H1 (cell line): ENCODE data around the gene CALD1. TPM values are rescaled to one million over a fixed set of nuclear protein-coding genes. Genes with fewer than 3 reads are reported as not detected.

Source experiments
- CTCF ChIA-PET: fragments of 300-600 bp; sonication (Branson Sonifier 250); formaldehyde crosslinking; loops from one replicate; lab custom pipeline; 2021; ENCODE audit not compliant: partially characterized antibody; lab: Charles Lee
- POLR2A ChIA-PET: fragments of 300-600 bp; sonication (Branson Sonifier 250); formaldehyde crosslinking; loops from one replicate; lab custom pipeline; 2021; ENCODE audit warnings: inconsistent platforms; ENCODE audit not compliant: partially characterized antibody; lab: Charles Lee
- DNase-seq, 2 experiments: peaks; one replicate each; pipeline versions ENCODE4 v3.0.0 to v3.0.0-alpha.2; 2010 to 2022; ENCODE audit warnings: low spot score in 2 of 2, low read depth in 1 of 2, mixed read lengths in 1 of 2
- FAIRE-seq: peaks from 2 replicates; lab custom pipeline; 2011; peaks lifted over from hg19 to GRCh38; lab: Jason Lieb, UNC
- H2AFZ ChIP-seq: 2 replicates; pipeline ENCODE4 v1.8.1; 2012; ENCODE audit warnings: low read length, inconsistent platforms
- H2AK5ac ChIP-seq: 2 replicates; pipeline ENCODE4 v1.6.1; 2013; ENCODE audit warnings: low read depth, low read length
- H2BK120ac ChIP-seq: replicated peaks from 2 replicates; pipeline ENCODE3; 2013; ENCODE audit warnings: low read depth, low read length, inconsistent platforms
- H2BK12ac ChIP-seq: 2 replicates; pipeline ENCODE4 v1.6.1; 2013; ENCODE audit warnings: low read depth, low read length
- H2BK15ac ChIP-seq: 2 replicates; pipeline ENCODE4 v1.6.1; 2013; ENCODE audit warnings: low read length
- H2BK20ac ChIP-seq: 2 replicates; pipeline ENCODE4 v1.6.1; 2013; ENCODE audit warnings: low read length
- H2BK5ac ChIP-seq: 2 replicates; pipeline ENCODE4 v1.6.1; 2013; ENCODE audit warnings: low read depth, low read length
- H3K14ac ChIP-seq: 2 replicates; pipeline ENCODE4 v1.6.1; 2013; ENCODE audit warnings: inconsistent platforms; ENCODE audit not compliant: insufficient read length
- H3K18ac ChIP-seq: 2 replicates; pipeline ENCODE4 v1.6.1; 2013; ENCODE audit warnings: low read length; ENCODE audit errors: extremely low read depth
- H3K23ac ChIP-seq: 2 replicates; pipeline ENCODE4 v1.6.1; 2013; ENCODE audit warnings: inconsistent platforms; ENCODE audit not compliant: insufficient read length
- H3K23me2 ChIP-seq: 2 replicates; pipeline ENCODE4 v1.6.1; 2013; ENCODE audit warnings: low read depth, low read length
- H3K27ac ChIP-seq: 2 replicates; pipeline ENCODE4 v1.6.1; 2011; ENCODE audit warnings: low read depth, low read length, inconsistent platforms
- H3K27me3 ChIP-seq, 4 experiments: replicated peaks in 1 of 4; 1 replicate in 1 of 4; 2 replicates in 3 of 4; pipeline versions ENCODE4 v1.6.1 to v1.8.1; 2011 to 2013; ENCODE audit warnings: low read length in 3 of 4, mild to moderate bottlenecking in 3 of 4, inconsistent platforms in 2 of 4, mixed read lengths in 2 of 4, moderate library complexity in 1 of 4; ENCODE audit not compliant: control insufficient read depth in 3 of 4, insufficient read depth in 3 of 4; ENCODE audit errors: extremely low read depth in 1 of 4
- H3K36me3 ChIP-seq, 4 experiments: 2 replicates each; pipeline versions ENCODE4 v1.6.1 to v1.8.1; 2011 to 2013; ENCODE audit warnings: mild to moderate bottlenecking in 4 of 4, low read length in 3 of 4, moderate library complexity in 2 of 4, control low read depth in 1 of 4, inconsistent platforms in 1 of 4; ENCODE audit not compliant: insufficient read depth in 4 of 4, control insufficient read depth in 2 of 4
- H3K4ac ChIP-seq: replicated peaks from 2 replicates; pipeline ENCODE3; 2013; ENCODE audit warnings: low read length, low read depth, mixed read lengths, inconsistent platforms; ENCODE audit not compliant: insufficient read length
- H3K4me1 ChIP-seq, 4 experiments: replicated peaks in 1 of 4; 1 replicate in 1 of 4; 2 replicates in 3 of 4; pipeline versions ENCODE4 v1.6.1 to v1.8.1; 2011 to 2013; ENCODE audit warnings: low read length in 3 of 4, inconsistent platforms in 2 of 4, mixed read lengths in 1 of 4; ENCODE audit not compliant: insufficient read depth in 4 of 4, control insufficient read depth in 3 of 4
- H3K4me2 ChIP-seq, 2 experiments: 2 replicates each; pipeline versions ENCODE4 v1.6.1 to v1.8.1; 2011 to 2013; ENCODE audit warnings: low read depth in 2 of 2, low read length in 2 of 2, control low read depth in 1 of 2, inconsistent platforms in 1 of 2, mild to moderate bottlenecking in 1 of 2; ENCODE audit not compliant: insufficient read depth in 1 of 2
- H3K4me3 ChIP-seq, 4 experiments: fragments of 200-600, 300-600 bp in 1 of 4; sonication (generic), shearing (Covaris generic), sonication (Bioruptor Twin) in 1 of 4; 2 replicates each; pipeline versions ENCODE4 v1.5.1 to v1.8.1; 2011 to 2016; ENCODE audit warnings: low read length in 4 of 4, low read depth in 3 of 4, control low read depth in 2 of 4, inconsistent platforms in 2 of 4, mild to moderate bottlenecking in 2 of 4, mixed read lengths in 1 of 4, moderate library complexity in 1 of 4; ENCODE audit not compliant: insufficient read depth in 2 of 4; ENCODE audit errors: extremely low read depth in 1 of 4
- H3K56ac ChIP-seq: replicated peaks from 2 replicates; pipeline ENCODE3; 2013; ENCODE audit warnings: low read depth, mild to moderate bottlenecking, mixed read lengths, low read length, inconsistent platforms; ENCODE audit not compliant: insufficient read length
- H3K79me1 ChIP-seq: 2 replicates; pipeline ENCODE4 v1.6.1; 2013; ENCODE audit warnings: low read depth, low read length, control low read depth
- H3K79me2 ChIP-seq, 2 experiments: 2 replicates each; pipeline versions ENCODE4 v1.6.1 to v1.8.1; 2012 to 2013; ENCODE audit warnings: low read length in 2 of 2, mild to moderate bottlenecking in 2 of 2, inconsistent platforms in 1 of 2; ENCODE audit not compliant: insufficient read depth in 2 of 2, control insufficient read depth in 1 of 2
- H3K9ac ChIP-seq, 4 experiments: replicated peaks in 1 of 4; 1 replicate in 1 of 4; 2 replicates in 3 of 4; pipeline versions ENCODE4 v1.6.1 to v1.8.1; 2011 to 2013; ENCODE audit warnings: low read depth in 3 of 4, low read length in 3 of 4, control low read depth in 2 of 4, mild to moderate bottlenecking in 2 of 4, moderate library complexity in 2 of 4, inconsistent platforms in 1 of 4; ENCODE audit errors: extremely low read depth in 1 of 4
- H3K9me3 ChIP-seq, 2 experiments: 2 replicates each; pipeline versions ENCODE4 v1.6.1 to v1.8.1; 2012 to 2013; ENCODE audit warnings: mild to moderate bottlenecking in 2 of 2, moderate library complexity in 2 of 2, control low read depth in 1 of 2, inconsistent platforms in 1 of 2, low read depth in 1 of 2, low read length in 1 of 2, mixed read lengths in 1 of 2; ENCODE audit not compliant: insufficient read depth in 2 of 2
- H4K20me1 ChIP-seq, 2 experiments: replicated peaks in 1 of 2; 2 replicates each; pipeline versions ENCODE3 to v1.8.1; 2011 to 2013; ENCODE audit warnings: inconsistent platforms in 2 of 2, low read length in 2 of 2, mild to moderate bottlenecking in 1 of 2; ENCODE audit not compliant: insufficient read depth in 2 of 2, control insufficient read depth in 1 of 2
- H4K5ac ChIP-seq: 2 replicates; pipeline ENCODE4 v1.6.1; 2013; ENCODE audit warnings: low read length, low read depth, mixed read lengths, inconsistent platforms; ENCODE audit not compliant: insufficient read length
- H4K8ac ChIP-seq: 2 replicates; pipeline ENCODE4 v1.8.0; 2013; ENCODE audit warnings: mild to moderate bottlenecking, moderate library complexity, low read length, inconsistent platforms; ENCODE audit not compliant: insufficient read depth; ENCODE audit errors: extremely low read depth
- H4K91ac ChIP-seq: replicated peaks from 2 replicates; pipeline ENCODE3; 2013; ENCODE audit warnings: low read length, mixed read lengths, inconsistent platforms; ENCODE audit not compliant: insufficient read length
- CEBPB ChIP-seq: IDR thresholded peaks from 2 replicates; pipeline ENCODE4 v1.6.1; 2012; ENCODE audit warnings: low read depth, low read length
- FOSL1 ChIP-seq: IDR thresholded peaks from 2 replicates; pipeline ENCODE4 v1.6.1; 2011; ENCODE audit warnings: mild to moderate bottlenecking, low read depth, low read length, moderate library complexity; ENCODE audit not compliant: insufficient read depth
- JUN ChIP-seq: IDR thresholded peaks from 2 replicates; pipeline ENCODE4 v1.6.1; 2011; ENCODE audit warnings: low read depth, mild to moderate bottlenecking, improper control_type of control experiment, low read length
- SAP30 ChIP-seq: fragments of 300-600 bp; sonication (generic); IDR thresholded peaks from 2 replicates; pipeline ENCODE4 v1.7.1; 2012; ENCODE audit warnings: low read length, moderate library complexity, mild to moderate bottlenecking, inconsistent platforms; ENCODE audit not compliant: insufficient read depth, insufficient replicate concordance
- SIX5 ChIP-seq: IDR thresholded peaks from 2 replicates; pipeline ENCODE4 v1.6.1; 2011; ENCODE audit warnings: mild to moderate bottlenecking, low read depth, low read length
- TAF7 ChIP-seq: optimal IDR thresholded peaks from 2 replicates; pipeline ENCODE3; 2011; ENCODE audit warnings: low read depth, mild to moderate bottlenecking, inconsistent platforms, low read length, moderate library complexity, borderline replicate concordance
- TBP ChIP-seq: IDR thresholded peaks from 2 replicates; pipeline ENCODE4 v1.6.1; 2011; ENCODE audit warnings: low read depth, low read length, improper control_type of control experiment
- polyA plus RNA-seq, 7 experiments: library from polyadenylated mRNA; depleted of rRNA in 3 of 7; stranded (reverse) in 5 of 7; unstranded in 2 of 7; fragments of >200 nt in 5 of 7; fragments of 200-250 nt in 2 of 7; gene quantifications; 1 replicate in 5 of 7; 2 replicates in 1 of 7; 4 replicates in 1 of 7; pipeline versions ENCODE4 v1.2.1 to v1.2.3, GENCODE V29; 2011 to 2013; ENCODE audit warnings: missing spikeins in 2 of 7, mixed read lengths in 2 of 7
- total RNA-seq: library from RNA; stranded (reverse); fragmentation: NEBNext Ultra II Directional; extraction: Animal tissue kit (Norgen Biotek cat#: 25700); gene quantifications from 2 replicates; pipeline ENCODE4 v1.2.1, GENCODE V29; 2021
- TF ChIP-seq, protein P1 (sequence below): IDR thresholded peaks from 2 replicates; pipeline ENCODE4 v1.6.1; 2011; ENCODE audit warnings: low read length, improper control_type of control experiment

The CALD1 gene
- total and polyA plus RNA-seq, 2 of the 8 experiments (the other 6 are each of a cell fraction or from before 2014, with no cell fraction given): 34.3 to 177 TPM

DNA sequence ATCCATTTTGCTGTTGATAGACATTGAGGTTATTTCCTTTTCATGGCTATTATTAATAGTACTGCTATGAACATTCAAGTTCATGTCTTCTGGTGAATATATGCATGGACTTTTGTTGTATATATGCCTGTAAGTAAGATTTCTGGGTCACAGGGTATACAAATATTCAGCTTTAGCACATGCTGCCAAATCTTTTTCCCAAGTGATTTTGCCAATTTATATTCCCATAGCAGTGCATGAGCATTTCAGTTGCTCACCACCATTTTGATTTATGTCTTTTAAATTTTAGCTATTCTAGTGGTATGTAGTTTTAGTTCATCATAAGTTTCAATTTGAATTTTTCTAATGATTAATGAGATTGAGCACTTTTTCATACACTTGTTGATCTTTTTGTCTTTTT lies 59.9 kb downstream of the CALD1 start:
- POLR2A ChIA-PET: no interaction called here
- Histone ChIP-seq H3K4me2 (no peak overlapping the region), H4K5ac (no peak overlapping the region), H2AK5ac (no peak overlapping the region), H3K23me2 (no peaks in the 10 kb centered on the region), H3K56ac (no peak overlapping the region), H3K4me1 (peaks cover 0 to 3% (median 0%) of the 10 kb centered on the region in 4 experiments; a peak in 1 of 7 replicates), H2BK5ac (no peak overlapping the region), H3K18ac (no peak overlapping the region), H4K8ac (no peak overlapping the region), H3K27ac (no peak overlapping the region), H3K79me1 (no peaks in the 10 kb centered on the region; the same call in 1 of the 2 replicates), H4K20me1 (no peaks in the 10 kb centered on the region), H4K91ac (no peak overlapping the region), H3K79me2 (no peaks in the 10 kb centered on the region), H3K27me3 (no peaks in the 10 kb centered on the region), H2BK120ac (no peak overlapping the region), H2BK20ac (no peak overlapping the region), H2BK15ac (no peak overlapping the region), H2AFZ (no peak overlapping the region), H2BK12ac (no peak overlapping the region), H3K4ac (no peak overlapping the region), H3K9ac (no peak overlapping the region), H3K4me3 (no peak overlapping the region), H3K14ac (no peak overlapping the region), H3K23ac (no peak overlapping the region), H3K9me3 (no peaks in the 10 kb centered on the region), H3K36me3 (no peaks in the 10 kb centered on the region)
- FAIRE-seq (no peak), DNase-seq (no peak)
- TF ChIP-seq FOSL1 (no peak), TBP (no peak), SAP30 (no peak), SIX5 (no peak), JUN (no peak), CEBPB (no peak), TAF7 (no peak)
- TF ChIP-seq, protein P1, sequence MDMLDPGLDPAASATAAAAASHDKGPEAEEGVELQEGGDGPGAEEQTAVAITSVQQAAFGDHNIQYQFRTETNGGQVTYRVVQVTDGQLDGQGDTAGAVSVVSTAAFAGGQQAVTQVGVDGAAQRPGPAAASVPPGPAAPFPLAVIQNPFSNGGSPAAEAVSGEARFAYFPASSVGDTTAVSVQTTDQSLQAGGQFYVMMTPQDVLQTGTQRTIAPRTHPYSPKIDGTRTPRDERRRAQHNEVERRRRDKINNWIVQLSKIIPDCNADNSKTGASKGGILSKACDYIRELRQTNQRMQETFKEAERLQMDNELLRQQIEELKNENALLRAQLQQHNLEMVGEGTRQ: no peak
- CTCF ChIA-PET: interaction anchor here (0.7 to 0.9 kb wide), 2 partner anchors 9 to 11 kb away, joined by 3 read pairs; no protein-coding TSS in a partner anchor
